Measurements from ENCODE around the gene EYA2. TPM values are rescaled to one million over a fixed set of nuclear protein-coding genes. Genes with fewer than 3 reads are reported as not detected.

Gene EYA2
- total and polyA plus RNA-seq, 2 experiments from 2014 or later = 1.4 to 2.0 TPM

DNA sequence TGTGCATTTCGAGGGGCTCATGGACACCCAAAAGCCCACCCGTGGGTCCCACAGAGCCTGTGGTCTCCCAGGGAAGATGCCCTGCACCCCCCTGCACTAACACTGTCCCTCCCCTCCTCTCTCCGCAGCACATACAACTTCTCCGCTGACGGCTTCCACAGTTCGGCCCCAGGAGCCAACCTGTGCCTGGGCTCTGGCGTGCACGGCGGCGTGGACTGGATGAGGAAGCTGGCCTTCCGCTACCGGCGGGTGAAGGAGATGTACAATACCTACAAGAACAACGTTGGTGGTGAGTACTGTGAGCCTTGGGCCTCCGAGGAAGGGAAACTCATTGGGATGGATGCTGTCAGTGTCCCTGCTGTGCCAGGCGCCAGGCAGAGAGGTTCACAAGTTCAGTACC lies 277.9 kb downstream of the EYA2 start:
- no peak overlapping the region for H3K4me3 ChIP-seq
- no peaks in the 10 kb centered on the region for H3K79me2 ChIP-seq
- no peak overlapping the region for H3K4me2 ChIP-seq
- H4K20me1 ChIP-seq (ENCODE audit: insufficient read depth, poor library complexity, severe bottlenecking) = no peaks in the 10 kb centered on the region
- H3K9me2 ChIP-seq (replicated peaks; ENCODE audit: insufficient read depth) = no peaks in the 10 kb centered on the region
- H3K27me3 ChIP-seq = no peaks in the 10 kb centered on the region
- WGBS (ENCODE audit: low lambda C conversion rate, missing lambda C conversion rate) = 96% methylated on average over 16 of the region's 16 CpGs
- H3K27ac ChIP-seq = no peak overlapping the region
- H2AFZ ChIP-seq = no peak overlapping the region
- no peaks in the 10 kb centered on the region for H3K36me3 ChIP-seq (replicated peaks; ENCODE audit: insufficient read depth, low read depth)
- no peak for DNase-seq (ENCODE audit: low spot score)
- H3K4me1 ChIP-seq (ENCODE audit: insufficient read depth) = no peaks in the 10 kb centered on the region
- no peaks in the 10 kb centered on the region for H3K9me3 ChIP-seq (ENCODE audit: low read depth)
- TF ChIP-seq EZH2phosphoT487 (IDR thresholded peaks at IDR 0.05; ENCODE audit: low read depth, severe bottlenecking, unreplicated experiment) (no peak), EZH2 (IDR thresholded peaks at IDR 0.05; ENCODE audit: borderline replicate concordance) (no peak)
- TF ChIP-seq, protein P1, sequence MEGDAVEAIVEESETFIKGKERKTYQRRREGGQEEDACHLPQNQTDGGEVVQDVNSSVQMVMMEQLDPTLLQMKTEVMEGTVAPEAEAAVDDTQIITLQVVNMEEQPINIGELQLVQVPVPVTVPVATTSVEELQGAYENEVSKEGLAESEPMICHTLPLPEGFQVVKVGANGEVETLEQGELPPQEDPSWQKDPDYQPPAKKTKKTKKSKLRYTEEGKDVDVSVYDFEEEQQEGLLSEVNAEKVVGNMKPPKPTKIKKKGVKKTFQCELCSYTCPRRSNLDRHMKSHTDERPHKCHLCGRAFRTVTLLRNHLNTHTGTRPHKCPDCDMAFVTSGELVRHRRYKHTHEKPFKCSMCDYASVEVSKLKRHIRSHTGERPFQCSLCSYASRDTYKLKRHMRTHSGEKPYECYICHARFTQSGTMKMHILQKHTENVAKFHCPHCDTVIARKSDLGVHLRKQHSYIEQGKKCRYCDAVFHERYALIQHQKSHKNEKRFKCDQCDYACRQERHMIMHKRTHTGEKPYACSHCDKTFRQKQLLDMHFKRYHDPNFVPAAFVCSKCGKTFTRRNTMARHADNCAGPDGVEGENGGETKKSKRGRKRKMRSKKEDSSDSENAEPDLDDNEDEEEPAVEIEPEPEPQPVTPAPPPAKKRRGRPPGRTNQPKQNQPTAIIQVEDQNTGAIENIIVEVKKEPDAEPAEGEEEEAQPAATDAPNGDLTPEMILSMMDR (IDR thresholded peaks at IDR 0.05; ENCODE audit: poor library complexity) = no peak

DNA sequence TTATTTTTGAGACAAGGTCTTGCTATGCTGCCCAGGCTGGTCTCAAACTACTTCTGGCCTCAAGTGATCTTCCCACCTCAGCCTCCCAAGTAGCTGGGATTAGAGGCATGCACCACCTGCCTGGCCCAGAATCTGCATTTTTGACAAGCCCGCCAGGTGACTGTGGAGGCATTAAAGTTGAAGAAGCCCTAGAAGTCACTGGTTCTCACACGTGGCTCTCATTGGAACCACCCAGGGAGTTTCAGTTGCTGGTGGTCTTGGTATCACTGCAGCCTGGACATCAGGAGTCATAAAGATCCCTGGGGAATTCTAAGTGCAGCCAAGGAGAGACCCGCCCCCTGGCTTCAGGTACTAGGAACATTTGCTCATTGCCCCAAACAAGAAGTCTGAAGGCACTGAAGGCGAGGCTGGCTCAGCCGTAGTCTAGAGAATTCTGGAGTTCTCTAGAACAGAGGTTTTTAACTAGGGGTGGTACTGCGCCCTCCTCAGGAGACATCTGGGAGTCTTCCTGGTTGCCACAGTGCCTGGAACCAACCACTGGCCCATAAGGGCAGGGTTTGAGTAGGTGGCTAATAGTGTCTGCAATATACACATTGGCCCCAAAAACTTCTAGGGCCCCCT lies 279.1 kb downstream of the EYA2 start:
- H3K27ac ChIP-seq = no peak overlapping the region
- WGBS (ENCODE audit: low lambda C conversion rate, missing lambda C conversion rate) = 89% methylated on average over 6 of the region's 6 CpGs
- no peak overlapping the region for H3K4me2 ChIP-seq
- H3K79me2 ChIP-seq = no peaks in the 10 kb centered on the region
- H3K4me1 ChIP-seq (ENCODE audit: insufficient read depth) = no peaks in the 10 kb centered on the region
- no peaks in the 10 kb centered on the region for H4K20me1 ChIP-seq (ENCODE audit: insufficient read depth, poor library complexity, severe bottlenecking)
- DNase-seq (ENCODE audit: low spot score) = no peak
- TF ChIP-seq EZH2 (IDR thresholded peaks at IDR 0.05; ENCODE audit: borderline replicate concordance) (no peak), EZH2phosphoT487 (IDR thresholded peaks at IDR 0.05; ENCODE audit: low read depth, severe bottlenecking, unreplicated experiment) (no peak)
- TF ChIP-seq, protein P1 (IDR thresholded peaks at IDR 0.05; ENCODE audit: poor library complexity) = no peak
- no peaks in the 10 kb centered on the region for H3K9me2 ChIP-seq (replicated peaks; ENCODE audit: insufficient read depth)
- no peaks in the 10 kb centered on the region for H3K9me3 ChIP-seq (ENCODE audit: low read depth)
- no peaks in the 10 kb centered on the region for H3K27me3 ChIP-seq
- H3K4me3 ChIP-seq = no peak overlapping the region
- H3K36me3 ChIP-seq (replicated peaks; ENCODE audit: insufficient read depth, low read depth) = no peaks in the 10 kb centered on the region
- no peak overlapping the region for H2AFZ ChIP-seq

DNA sequence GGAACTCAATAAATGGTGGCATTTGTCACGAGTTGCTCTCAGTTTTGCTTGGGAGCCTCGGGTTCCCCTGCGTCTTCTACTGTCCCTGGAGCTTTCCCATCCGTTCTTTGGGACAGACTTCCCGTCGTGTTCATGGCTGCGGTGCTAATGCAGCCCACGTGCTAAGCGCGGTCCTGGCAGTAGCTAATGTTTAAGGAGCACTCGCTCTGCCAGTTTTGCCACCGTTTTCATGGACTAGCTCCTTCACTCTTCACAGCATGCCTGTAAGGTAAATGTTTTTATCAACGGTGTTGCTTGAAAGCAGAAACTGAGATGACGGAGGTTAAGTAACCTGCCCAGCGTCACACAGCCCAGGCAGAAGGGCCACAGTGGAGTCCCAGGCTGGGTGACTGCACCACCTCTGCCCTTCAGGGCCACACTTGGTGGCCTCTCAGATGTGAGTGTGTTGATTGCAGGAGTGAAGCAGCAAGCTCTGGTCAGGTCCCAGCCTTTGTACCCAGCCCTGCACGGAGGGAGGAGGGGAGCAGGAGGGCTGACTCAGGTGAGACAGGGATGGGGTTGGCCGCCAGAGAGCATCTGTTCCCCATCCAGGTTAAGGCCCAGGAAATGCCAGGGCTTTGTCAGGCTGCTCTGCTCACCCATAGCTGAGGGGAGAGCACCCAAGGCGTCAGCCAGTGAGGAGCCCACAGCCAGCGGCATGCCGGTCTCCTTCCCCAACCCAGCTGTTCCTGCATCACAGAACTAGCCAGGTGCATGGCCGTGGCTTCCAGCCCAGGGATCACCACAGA lies 280.0 kb downstream of the EYA2 start:
- Histone ChIP-seq H3K4me3 (no peak overlapping the region), H3K9me3 (ENCODE audit: low read depth) (no peaks in the 10 kb centered on the region), H4K20me1 (ENCODE audit: insufficient read depth, poor library complexity, severe bottlenecking) (no peaks in the 10 kb centered on the region), H3K79me2 (no peaks in the 10 kb centered on the region), H3K4me2 (no peak overlapping the region), H2AFZ (no peak overlapping the region), H3K36me3 (replicated peaks; ENCODE audit: insufficient read depth, low read depth) (no peaks in the 10 kb centered on the region), H3K9me2 (replicated peaks; ENCODE audit: insufficient read depth) (no peaks in the 10 kb centered on the region), H3K27ac (no peak overlapping the region), H3K4me1 (ENCODE audit: insufficient read depth) (no peaks in the 10 kb centered on the region), H3K27me3 (no peaks in the 10 kb centered on the region)
- DNase-seq (ENCODE audit: low spot score) = no peak
- TF ChIP-seq EZH2 (IDR thresholded peaks at IDR 0.05; ENCODE audit: borderline replicate concordance) (no peak), EZH2phosphoT487 (IDR thresholded peaks at IDR 0.05; ENCODE audit: low read depth, severe bottlenecking, unreplicated experiment) (no peak)
- TF ChIP-seq, protein P1 (IDR thresholded peaks at IDR 0.05; ENCODE audit: poor library complexity) = no peak
- 86% methylated on average over 21 of the region's 21 CpGs for WGBS (ENCODE audit: low lambda C conversion rate, missing lambda C conversion rate)

All from hepatocyte (in vitro differentiated cells).